ENCODE measurements around the gene ARHGEF12. TPM values are rescaled to one million over a fixed set of nuclear protein-coding genes. Genes with fewer than 3 reads are reported as not detected.

Gene ARHGEF12
- total RNA-seq, 1 experiment from 2014 or later: 132 TPM

DNA sequence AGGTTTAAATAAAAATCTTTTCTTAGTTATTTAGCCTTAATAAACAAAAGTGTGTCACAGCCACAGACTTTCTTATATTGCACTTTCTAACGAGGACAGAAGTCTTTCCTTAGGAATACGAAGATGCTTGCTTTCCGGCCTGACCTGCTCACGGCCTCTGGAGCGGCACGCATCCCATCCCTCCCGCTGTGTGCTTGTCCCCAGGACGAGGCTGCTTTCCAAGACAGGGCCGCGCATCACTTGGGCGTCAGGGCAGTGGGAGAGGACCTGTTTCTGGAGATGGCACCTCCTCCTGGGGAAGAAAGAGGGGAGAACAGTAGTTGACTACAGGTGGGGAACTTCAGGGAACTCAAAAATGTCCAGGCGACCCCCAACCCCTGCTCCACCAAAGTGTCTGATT is 201.8 kb downstream of the ARHGEF12 start:
- H3K27me3 ChIP-seq (replicated peaks; ENCODE audit: insufficient read depth, low read depth, low read length, poor library complexity): no peaks in the 10 kb centered on the region
- ChIA-PET POLR2A (ENCODE audit: low non-redundant PET) (no interaction called here), CTCF (no interaction called here)
- no peaks in the 10 kb centered on the region for H3K9me3 ChIP-seq (ENCODE audit: low read depth, low read length, poor library complexity, severe bottlenecking)
- H3K4me3 ChIP-seq (ENCODE audit: low read depth, low read length, poor library complexity, severe bottlenecking): no peak overlapping the region
- BruUV-seq (replicated peaks): no TSS peak
- intact Hi-C loops (cut with micrococcal nuclease; ENCODE audit: unreplicated experiment): no loop called here
- no peak for DNase-seq (ENCODE audit: low spot score)
- TF ChIP-seq, protein P1, sequence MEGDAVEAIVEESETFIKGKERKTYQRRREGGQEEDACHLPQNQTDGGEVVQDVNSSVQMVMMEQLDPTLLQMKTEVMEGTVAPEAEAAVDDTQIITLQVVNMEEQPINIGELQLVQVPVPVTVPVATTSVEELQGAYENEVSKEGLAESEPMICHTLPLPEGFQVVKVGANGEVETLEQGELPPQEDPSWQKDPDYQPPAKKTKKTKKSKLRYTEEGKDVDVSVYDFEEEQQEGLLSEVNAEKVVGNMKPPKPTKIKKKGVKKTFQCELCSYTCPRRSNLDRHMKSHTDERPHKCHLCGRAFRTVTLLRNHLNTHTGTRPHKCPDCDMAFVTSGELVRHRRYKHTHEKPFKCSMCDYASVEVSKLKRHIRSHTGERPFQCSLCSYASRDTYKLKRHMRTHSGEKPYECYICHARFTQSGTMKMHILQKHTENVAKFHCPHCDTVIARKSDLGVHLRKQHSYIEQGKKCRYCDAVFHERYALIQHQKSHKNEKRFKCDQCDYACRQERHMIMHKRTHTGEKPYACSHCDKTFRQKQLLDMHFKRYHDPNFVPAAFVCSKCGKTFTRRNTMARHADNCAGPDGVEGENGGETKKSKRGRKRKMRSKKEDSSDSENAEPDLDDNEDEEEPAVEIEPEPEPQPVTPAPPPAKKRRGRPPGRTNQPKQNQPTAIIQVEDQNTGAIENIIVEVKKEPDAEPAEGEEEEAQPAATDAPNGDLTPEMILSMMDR (conservative IDR thresholded peaks at IDR 0.05; ENCODE audit: low read depth, low read length): no peak
- TF ChIP-seq EZH2 (IDR thresholded peaks at IDR 0.05; ENCODE audit: borderline replicate concordance, low read depth, low read length, poor library complexity, severe bottlenecking): no peak
- no peaks in the 10 kb centered on the region for H3K4me1 ChIP-seq (ENCODE audit: insufficient read depth, low read length, poor library complexity, severe bottlenecking)
- no peak overlapping the region for H3K27ac ChIP-seq (ENCODE audit: low read depth, low read length, poor library complexity, severe bottlenecking)
- no peaks in the 10 kb centered on the region for H3K36me3 ChIP-seq (ENCODE audit: insufficient read depth, low read length, poor library complexity, severe bottlenecking)

DNA sequence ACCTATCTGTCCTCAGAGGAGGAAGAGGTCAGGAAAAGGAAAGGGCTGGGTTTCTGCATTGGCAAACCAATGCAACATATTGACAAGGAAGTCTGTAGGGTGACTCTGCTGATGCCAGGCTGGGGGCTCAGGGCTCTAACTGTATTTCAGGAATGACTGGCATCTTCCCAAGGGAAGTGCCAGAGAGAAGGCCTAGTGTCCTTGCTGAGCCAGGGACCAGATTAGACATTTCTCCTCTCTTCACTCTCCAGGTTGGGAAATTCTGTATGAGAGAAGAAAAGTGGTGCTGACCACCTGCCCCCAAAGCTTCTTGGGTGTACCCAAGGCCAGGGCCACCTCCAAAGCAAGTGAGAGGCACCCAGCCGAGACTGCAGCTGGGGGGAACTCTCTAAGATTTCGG is 202.5 kb downstream of the ARHGEF12 start:
- Histone ChIP-seq H3K27ac (ENCODE audit: low read depth, low read length, poor library complexity, severe bottlenecking) (no peak overlapping the region), H3K9me3 (ENCODE audit: low read depth, low read length, poor library complexity, severe bottlenecking) (no peaks in the 10 kb centered on the region), H3K36me3 (ENCODE audit: insufficient read depth, low read length, poor library complexity, severe bottlenecking) (no peaks in the 10 kb centered on the region), H3K27me3 (replicated peaks; ENCODE audit: insufficient read depth, low read depth, low read length, poor library complexity) (no peaks in the 10 kb centered on the region), H3K4me1 (ENCODE audit: insufficient read depth, low read length, poor library complexity, severe bottlenecking) (no peaks in the 10 kb centered on the region), H3K4me3 (ENCODE audit: low read depth, low read length, poor library complexity, severe bottlenecking) (no peak overlapping the region)
- DNase-seq (ENCODE audit: low spot score): no peak
- TF ChIP-seq, protein P1 (conservative IDR thresholded peaks at IDR 0.05; ENCODE audit: low read depth, low read length): no peak
- no peak for TF ChIP-seq EZH2 (IDR thresholded peaks at IDR 0.05; ENCODE audit: borderline replicate concordance, low read depth, low read length, poor library complexity, severe bottlenecking)
- intact Hi-C loops (cut with micrococcal nuclease; ENCODE audit: unreplicated experiment): no loop called here
- CTCF ChIA-PET: no interaction called here
- no TSS peak for BruUV-seq (replicated peaks)
- POLR2A ChIA-PET (ENCODE audit: low non-redundant PET): no interaction called here

Other genes with a start within 250 kb of the ARHGEF12 start
- gene TRIM29, start 198.3 kb upstream of the ARHGEF12 start, total RNA-seq (2021): not detected in 2 replicates
- 25.0 and 27.2 TPM in 2 replicates for gene OAF, start 125.4 kb upstream of the ARHGEF12 start, total RNA-seq (2021)
- not detected in 2 replicates for gene POU2F3, start 96.3 kb upstream of the ARHGEF12 start, total RNA-seq (2021)
- 11.1 and 13.4 TPM in 2 replicates for gene TLCD5, start 11.1 kb upstream of the ARHGEF12 start, total RNA-seq (2021)
- not detected in 2 replicates for gene GRIK4, start 175.3 kb downstream of the ARHGEF12 start, total RNA-seq (2021)